HG02571 (cell line): Measurements from ENCODE around the gene SPCS2.
"Not testable (repeated sequence)": the region's sequence is repeated elsewhere in the genome, so short reads cannot be mapped to it uniquely, and the experiment has no call there.

ENCODE experiments used
- ATAC-seq: cut with Tn5 transposase; IDR thresholded peaks from one replicate; pipeline ENCODE4 v1.9.1; 2021; ENCODE audit warnings: mild to moderate bottlenecking, moderate library complexity; ENCODE audit not compliant: unreplicated experiment

Gene SPCS2

DNA sequence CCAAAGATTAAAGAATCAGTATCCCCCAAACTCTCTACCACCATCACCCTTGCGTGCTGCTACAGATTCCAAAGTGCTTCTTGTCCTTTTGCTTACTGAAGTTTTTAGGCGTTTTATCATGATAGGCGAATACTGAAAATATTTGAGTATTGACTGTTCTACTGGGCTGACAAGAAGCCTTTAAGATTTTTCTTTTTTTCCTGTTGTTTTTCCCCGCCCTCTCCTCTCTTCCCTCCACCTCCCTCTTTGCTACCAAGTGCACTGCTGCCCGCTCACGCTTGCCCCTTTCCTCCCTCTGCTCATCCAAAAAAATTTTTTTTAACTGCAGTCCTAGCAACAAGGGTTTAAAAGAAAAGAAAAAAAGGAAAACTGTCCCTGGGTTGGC is 679 bp downstream of the SPCS2 start:
- no peak for ATAC-seq

GRCh38 chr11:74950374-74950969 is 1.4 kb downstream of the SPCS2 start:
- no peak for ATAC-seq

GRCh38 chr11:74951226-74951625 is 2.2 kb downstream of the SPCS2 start:
- no peak for ATAC-seq

GRCh38 chr11:74952752-74953151 is 3.7 kb downstream of the SPCS2 start:
- ATAC-seq = no peak

- no peak for ATAC-seq
Observed at GRCh38 chr11:74953451-74953850, 4.4 kb downstream of the SPCS2 start.

- no peak for ATAC-seq
Observed at GRCh38 chr11:74954199-74954598, 5.1 kb downstream of the SPCS2 start.

- ATAC-seq = no peak
Observed at GRCh38 chr11:74956397-74957015, 7.4 kb downstream of the SPCS2 start.

DNA sequence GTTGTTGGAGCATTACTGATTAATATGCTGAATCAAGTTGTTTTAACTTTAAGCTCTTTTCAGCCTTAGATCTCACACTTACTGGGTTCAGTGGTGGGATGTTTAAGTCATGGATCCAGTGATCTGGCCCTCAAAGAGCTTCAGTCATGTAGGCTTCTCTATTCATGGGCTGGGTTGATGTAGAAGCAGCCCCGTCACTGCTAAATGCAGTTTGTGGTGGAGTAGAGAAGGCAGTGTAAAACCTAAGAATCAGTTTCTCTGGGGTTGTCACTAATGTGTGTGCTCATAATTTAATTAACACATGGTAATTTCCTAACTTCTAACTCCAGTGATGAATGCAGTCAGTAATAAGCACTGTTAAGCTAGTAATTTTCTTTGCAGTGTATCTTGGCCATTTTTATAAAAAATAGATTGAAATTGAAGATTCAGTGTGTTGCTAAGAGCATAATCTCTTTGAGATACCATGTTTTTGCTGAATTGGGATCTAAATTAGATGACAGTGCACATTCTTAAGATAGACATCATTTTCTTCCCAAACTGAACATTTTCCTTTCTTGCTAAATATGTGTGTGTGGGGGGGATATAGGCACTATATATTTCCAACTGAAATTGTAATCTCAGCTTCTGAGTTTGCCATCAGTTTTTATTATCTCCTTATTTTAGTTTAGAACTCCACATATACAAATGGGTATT is 9.0 kb downstream of the SPCS2 start:
- ATAC-seq = no peak

GRCh38 chr11:74960128-74960527 is 11.1 kb downstream of the SPCS2 start:
- not testable (repeated sequence) for ATAC-seq

- no peak for ATAC-seq
Observed at GRCh38 chr11:74966651-74967050, 17.6 kb downstream of the SPCS2 start.

GRCh38 chr11:74970852-74971395 is 21.9 kb downstream of the SPCS2 start:
- ATAC-seq = no peak

DNA sequence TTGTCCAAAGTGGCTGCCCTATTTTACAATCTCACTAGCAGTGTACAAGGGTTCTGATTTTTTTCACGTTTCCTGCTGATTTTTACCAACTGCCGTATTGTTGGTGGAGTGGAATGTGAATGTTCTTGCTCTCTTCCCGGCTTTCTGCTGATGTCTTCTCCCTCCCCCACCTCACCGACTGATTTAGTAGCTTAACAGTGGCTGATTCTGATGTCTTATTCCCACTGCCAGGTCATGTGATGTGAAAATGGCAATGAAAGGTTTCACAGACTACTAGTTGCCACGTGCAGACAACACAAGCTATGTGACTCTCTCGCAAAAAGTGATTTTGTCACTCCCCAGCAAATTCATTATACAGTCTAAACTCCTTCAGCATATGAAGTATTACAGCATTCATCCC is 22.4 kb downstream of the SPCS2 start:
- no peak for ATAC-seq

- no peak for ATAC-seq
Observed at GRCh38 chr11:74978041-74978440, 29.0 kb downstream of the SPCS2 start.

DNA sequence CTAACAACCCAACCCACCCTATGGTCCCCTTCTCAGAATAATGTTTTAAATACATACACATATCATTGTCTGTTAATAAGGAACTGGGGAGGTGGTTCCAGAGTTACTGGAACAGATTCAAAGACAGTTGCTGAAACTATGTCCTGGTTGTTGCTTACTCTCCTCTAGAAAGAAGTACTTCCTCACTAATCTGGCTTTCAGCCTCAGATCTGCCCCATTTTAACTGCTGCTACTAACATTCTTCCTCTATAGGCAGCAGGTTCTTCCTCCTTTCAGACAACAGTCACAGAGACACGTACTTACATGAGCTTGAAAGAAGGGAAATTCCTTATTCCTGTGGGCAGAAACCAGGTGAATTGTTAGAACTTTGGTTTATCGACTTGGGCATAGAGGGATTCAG is 31.6 kb downstream of the SPCS2 start:
- no peak for ATAC-seq

GRCh38 chr11:74981888-74982287 is 32.8 kb downstream of the SPCS2 start:
- no peak for ATAC-seq

GRCh38 chr11:74984070-74984469 is 35.0 kb downstream of the SPCS2 start:
- ATAC-seq = no peak

- no peak for ATAC-seq
Observed at GRCh38 chr11:74984730-74985129, 35.7 kb downstream of the SPCS2 start.

- peak; percentile 84 for ATAC-seq
Observed at GRCh38 chr11:74988541-74989259, 39.6 kb downstream of the SPCS2 start, which contains the start of gene NEU3. TSS of gene NEU3 (plus strand) at chr11:74988933. CDS start at chr11:74989061, 128 bp downstream.

DNA sequence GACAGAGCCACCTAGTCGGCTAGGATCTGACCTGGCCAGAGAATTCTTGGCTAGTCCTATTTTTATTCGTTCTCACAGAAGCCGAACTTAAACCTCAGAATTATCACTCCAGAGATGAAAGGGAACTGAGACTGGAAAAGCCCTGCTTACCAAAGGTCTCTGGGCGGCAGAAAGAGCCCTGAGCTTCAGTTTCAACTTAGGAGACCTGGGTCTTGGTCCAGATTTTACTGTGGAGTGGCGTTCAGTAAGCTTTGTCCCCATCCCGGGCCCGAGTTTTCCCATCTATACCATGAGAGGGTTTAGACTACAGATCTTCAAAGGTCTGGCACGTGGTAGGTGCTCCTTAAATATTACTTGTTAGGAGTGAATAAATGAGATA is 40.2 kb downstream of the SPCS2 start:
- no peak for ATAC-seq

GRCh38 chr11:74990150-74990549 is 41.1 kb downstream of the SPCS2 start:
- not testable (repeated sequence) for ATAC-seq

GRCh38 chr11:74990941-74991340 is 41.9 kb downstream of the SPCS2 start:
- no peak for ATAC-seq
